Measurements from ENCODE around the gene TENT4B. TPM values are rescaled to one million over a fixed set of nuclear protein-coding genes. Genes with fewer than 3 reads are reported as not detected.
A peak's percentile ranks its signal among the peaks of the same experiment; 100 is the strongest.

TENT4B gene
- total RNA-seq, 1 experiment from 2014 or later = 28.6 TPM

DNA sequence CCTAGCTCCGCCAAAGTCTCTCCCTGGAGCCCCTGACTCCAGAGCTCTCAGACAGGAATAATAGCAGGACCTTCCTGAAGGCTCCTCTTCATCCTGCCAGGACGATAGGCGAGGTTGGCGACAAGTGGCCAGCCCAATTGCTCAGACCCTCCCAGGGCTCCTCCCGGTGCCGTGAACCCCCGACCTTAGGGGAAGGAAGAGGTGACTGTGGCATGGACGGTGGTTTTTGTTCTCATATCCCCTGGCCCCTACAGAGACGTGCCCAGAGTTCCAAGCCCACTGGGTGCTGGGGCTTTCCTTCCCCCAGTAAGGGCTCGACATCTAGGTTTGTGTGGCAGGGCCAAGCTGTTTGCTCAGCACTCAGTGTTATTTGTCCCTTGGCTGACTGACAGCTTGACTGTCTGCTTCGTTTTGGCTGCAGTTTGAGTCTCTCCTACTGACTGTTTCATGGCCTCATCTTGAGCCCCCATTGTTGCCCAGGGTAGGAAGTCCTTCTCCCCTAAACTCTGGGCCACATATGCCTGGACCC, 108.7 kb downstream of the TENT4B start:
- no peaks in the 10 kb centered on the region; the same call in 1 of the 2 replicates for H3K36me3 ChIP-seq (ENCODE audit: control insufficient read depth, insufficient read depth, low read length)
- Mint-ChIP-seq H3K27me3 (ENCODE audit: insufficient read depth, unreplicated experiment) (no peaks in the 10 kb centered on the region), H3K27ac (ENCODE audit: unreplicated experiment) (no peak overlapping the region), H3K4me1 (ENCODE audit: low read depth, unreplicated experiment) (peaks cover 11% of the 10 kb centered on the region), H3K9me3 (ENCODE audit: unreplicated experiment) (no peaks in the 10 kb centered on the region), H3K4me3 (ENCODE audit: unreplicated experiment) (no peak overlapping the region), H3K36me3 (ENCODE audit: insufficient read depth, unreplicated experiment) (peaks cover 19% of the 10 kb centered on the region)
- peak in 1 of 2 experiments; percentile 30 for DNase-seq
- intact Hi-C loops (cut with micrococcal nuclease; ENCODE audit: unreplicated experiment) = no loop called here
- H3K4me1 ChIP-seq = peaks cover 8% of the 10 kb centered on the region; the same call in 1 of the 2 replicates
- H3K4me3 ChIP-seq (ENCODE audit: low read depth, low read length) = no peak overlapping the region
- no peaks in the 10 kb centered on the region for H3K9me3 ChIP-seq
- H3K27me3 ChIP-seq (replicated peaks; ENCODE audit: control insufficient read depth, insufficient read depth, low read length) = no peaks in the 10 kb centered on the region
- ChIA-PET CTCF (interaction anchor here (0.6 kb wide), 1 partner anchor 26 kb away, joined by 4 read pairs; no protein-coding TSS in a partner anchor), POLR2A (no interaction called here)
- TF ChIP-seq CTCF (IDR thresholded peaks at IDR 0.05; ENCODE audit: insufficient read depth in 1 of 2, low read depth in 1 of 2, low read length in 1 of 2, severe bottlenecking in 1 of 2, unreplicated experiment in 1 of 2) = no peak
- no TSS peak for BruUV-seq (replicated peaks)

DNA sequence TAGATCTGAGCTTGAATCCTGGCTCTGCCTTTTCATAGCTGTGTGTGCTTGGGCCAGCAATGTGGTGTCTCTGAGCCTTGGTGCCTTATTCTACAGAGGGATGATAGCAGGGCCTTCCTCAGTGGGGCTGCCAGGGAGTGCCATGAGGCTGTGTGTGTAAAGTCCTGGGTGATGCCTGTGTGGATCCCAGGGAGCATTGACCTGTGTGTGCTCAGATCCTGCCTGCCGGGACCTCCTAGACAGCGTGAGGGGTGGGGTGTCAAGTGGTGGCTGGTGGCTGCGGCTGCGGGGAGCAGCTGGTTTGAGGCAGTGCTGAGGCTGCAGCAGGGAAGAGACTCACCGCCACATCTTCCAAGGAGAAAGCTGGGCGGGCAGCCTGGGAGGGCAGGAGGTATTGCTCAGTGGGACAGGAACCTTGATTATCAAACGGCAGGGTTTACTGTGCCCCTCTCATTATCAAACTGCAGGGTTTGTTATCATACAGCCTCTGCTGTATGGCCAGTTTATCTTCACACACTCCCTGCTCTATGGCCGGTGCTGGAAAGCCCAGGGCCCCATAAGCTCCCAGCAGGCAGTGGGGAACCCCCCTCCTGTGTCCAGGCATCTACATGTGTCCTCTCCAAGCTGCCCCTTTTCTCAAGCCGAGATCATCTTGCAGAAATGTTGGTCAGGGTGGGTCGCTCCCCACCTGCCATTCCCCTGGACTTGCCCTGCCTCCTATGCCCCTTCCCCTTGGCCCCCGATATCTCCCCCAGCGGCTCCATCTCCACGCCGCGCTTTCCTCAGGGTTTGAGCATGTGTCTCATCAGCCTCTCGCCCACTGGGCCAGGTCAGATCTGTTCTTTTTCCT, 110.2 kb downstream of the TENT4B start:
- Mint-ChIP-seq H3K36me3 (ENCODE audit: insufficient read depth, unreplicated experiment) (peaks cover 14% of the 10 kb centered on the region), H3K27ac (ENCODE audit: unreplicated experiment) (peak overlapping the region; percentile 7), H3K4me3 (ENCODE audit: unreplicated experiment) (no peak overlapping the region), H3K9me3 (ENCODE audit: unreplicated experiment) (no peaks in the 10 kb centered on the region), H3K4me1 (ENCODE audit: low read depth, unreplicated experiment) (peaks cover 11% of the 10 kb centered on the region), H3K27me3 (ENCODE audit: insufficient read depth, unreplicated experiment) (no peaks in the 10 kb centered on the region)
- peak in 1 of 2 experiments; percentile 26 for DNase-seq
- POLR2A ChIA-PET = no interaction called here
- Histone ChIP-seq H3K9me3 (no peaks in the 10 kb centered on the region), H3K36me3 (ENCODE audit: control insufficient read depth, insufficient read depth, low read length) (no peaks in the 10 kb centered on the region; the same call in none of the 2 replicates), H3K27me3 (replicated peaks; ENCODE audit: control insufficient read depth, insufficient read depth, low read length) (no peaks in the 10 kb centered on the region), H3K4me3 (ENCODE audit: low read depth, low read length) (no peak overlapping the region), H3K4me1 (peaks cover 8% of the 10 kb centered on the region; the same call in 1 of the 2 replicates)
- intact Hi-C loops (cut with micrococcal nuclease; ENCODE audit: unreplicated experiment) = no loop called here
- CTCF ChIA-PET = interaction anchor here (1.3 kb wide), 1 partner anchor 543 kb away, joined by 3 read pairs; no protein-coding TSS in a partner anchor
- TF ChIP-seq CTCF (IDR thresholded peaks at IDR 0.05; ENCODE audit: insufficient read depth in 1 of 2, low read depth in 1 of 2, low read length in 1 of 2, severe bottlenecking in 1 of 2, unreplicated experiment in 1 of 2) = no peak
- no TSS peak for BruUV-seq (replicated peaks)

DNA sequence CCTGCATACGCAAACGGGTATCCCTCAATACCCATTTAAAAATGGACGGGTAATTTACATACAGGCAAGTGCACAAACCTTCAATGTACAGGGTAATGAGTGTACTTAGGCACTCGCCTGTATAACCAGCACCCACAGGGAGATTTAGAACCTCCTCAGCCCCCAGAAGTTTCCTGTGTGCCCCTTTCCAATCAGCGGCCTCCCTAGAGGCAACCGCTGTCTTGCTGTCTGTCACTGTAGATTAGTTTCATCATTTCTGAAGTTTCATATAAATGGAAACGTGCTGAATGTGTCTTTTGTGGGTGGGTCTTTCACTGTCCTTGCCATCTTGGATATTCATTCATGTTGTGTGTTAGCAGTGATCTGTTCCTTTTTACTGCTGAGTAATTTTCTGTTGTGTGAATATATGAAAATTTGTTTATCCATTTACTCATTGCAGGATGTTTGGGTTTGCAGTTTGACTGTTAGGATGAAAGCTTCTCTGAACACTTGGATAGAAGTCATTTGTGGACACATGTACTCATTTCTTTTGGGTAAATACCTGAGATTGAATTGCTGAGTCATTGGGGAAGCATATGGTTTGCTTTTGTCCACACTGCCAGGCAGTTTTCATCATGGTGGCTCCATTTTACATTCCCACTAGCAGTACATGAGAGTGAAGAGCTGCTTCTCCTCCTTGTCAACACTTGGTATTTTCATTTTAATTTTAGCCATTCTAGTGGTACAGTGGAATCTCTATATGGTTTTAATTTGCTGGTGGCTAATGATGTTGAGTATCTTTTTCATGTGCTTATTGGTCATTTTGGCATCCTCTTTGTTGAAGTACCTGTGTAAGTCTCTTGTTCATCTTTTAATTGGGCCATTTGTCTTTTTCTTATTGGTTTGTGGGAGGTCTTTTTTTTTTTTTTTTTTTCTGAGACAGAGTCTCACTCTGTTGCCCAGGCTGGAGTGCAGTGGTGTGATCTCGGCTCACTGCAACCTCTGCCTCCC, 111.1 kb downstream of the TENT4B start:
- H3K9me3 Mint-ChIP-seq (ENCODE audit: unreplicated experiment) = no peaks in the 10 kb centered on the region
- peaks cover 8% of the 10 kb centered on the region; the same call in 1 of the 2 replicates for H3K4me1 ChIP-seq
- peak overlapping the region; percentile 7 for H3K27ac Mint-ChIP-seq (ENCODE audit: unreplicated experiment)

More for the DNA sequence above, 111.1 kb downstream of the TENT4B start:
- Histone ChIP-seq H3K36me3 (ENCODE audit: control insufficient read depth, insufficient read depth, low read length) (no peaks in the 10 kb centered on the region; the same call in none of the 2 replicates), H3K9me3 (no peaks in the 10 kb centered on the region), H3K27me3 (replicated peaks; ENCODE audit: control insufficient read depth, insufficient read depth, low read length) (no peaks in the 10 kb centered on the region), H3K4me3 (ENCODE audit: low read depth, low read length) (no peak overlapping the region)
- Mint-ChIP-seq H3K27me3 (ENCODE audit: insufficient read depth, unreplicated experiment) (no peaks in the 10 kb centered on the region), H3K4me1 (ENCODE audit: low read depth, unreplicated experiment) (peaks cover 11% of the 10 kb centered on the region), H3K36me3 (ENCODE audit: insufficient read depth, unreplicated experiment) (peaks cover 14% of the 10 kb centered on the region), H3K4me3 (ENCODE audit: unreplicated experiment) (no peak overlapping the region)
- ChIA-PET CTCF (no interaction called here), POLR2A (no interaction called here)
- DNase-seq = peak in 1 of 2 experiments; percentile 8
- intact Hi-C loops (cut with micrococcal nuclease; ENCODE audit: unreplicated experiment) = no loop called here
- BruUV-seq (replicated peaks) = no TSS peak
- no peak for TF ChIP-seq CTCF (IDR thresholded peaks at IDR 0.05; ENCODE audit: insufficient read depth in 1 of 2, low read depth in 1 of 2, low read length in 1 of 2, severe bottlenecking in 1 of 2, unreplicated experiment in 1 of 2)
